ENCODE data around the gene SKI. TPM values are rescaled to one million over a fixed set of nuclear protein-coding genes. Genes with fewer than 3 reads are reported as not detected.

The SKI gene
- total and polyA plus RNA-seq, 9 of the 15 experiments (the other 6 are each of a cell fraction or from before 2014, with no cell fraction given) = 0.10 to 60.5 (median 4.6) TPM

- TF ChIP-seq ILK (tag; IDR thresholded peaks at IDR 0.05; ENCODE audit: borderline replicate concordance, low read depth) (no peak), ARID4B (CRISPR knock-in tag; IDR thresholded peaks at IDR 0.05) (peak; percentile 77), ZNF717 (CRISPR knock-in tag; IDR thresholded peaks at IDR 0.05) (no peak), TCF15 (CRISPR knock-in tag; IDR thresholded peaks at IDR 0.05) (no peak), NCOA1 (IDR thresholded peaks at IDR 0.05; ENCODE audit: low read depth) (no peak), ZNF134 (CRISPR knock-in tag; conservative IDR thresholded peaks at IDR 0.05) (no peak), ZNF764 (CRISPR knock-in tag; IDR thresholded peaks at IDR 0.05; ENCODE audit: low read depth) (no peak), NFYB (IDR thresholded peaks at IDR 0.05; ENCODE audit: extremely low read depth, insufficient read length) (no peak), SRSF1 (IDR thresholded peaks at IDR 0.05; ENCODE audit: low read depth, low read length) (0 out of 2 replicates have a peak, but pooled peaks have one; percentile 66), PRMT5 (CRISPR knock-in tag; IDR thresholded peaks at IDR 0.05) (no peak), NFATC3 (IDR thresholded peaks at IDR 0.05) (no peak), HDAC6 (IDR thresholded peaks at IDR 0.05; ENCODE audit: low read depth, low read length) (0 out of 2 replicates have a peak, but pooled peaks have one; percentile 58), STAT5B (CRISPR knock-in tag; IDR thresholded peaks at IDR 0.05) (no peak), TSC22D4 (tag; IDR thresholded peaks at IDR 0.05) (no peak), ZNF384 (IDR thresholded peaks at IDR 0.05; ENCODE audit: low read depth, low read length) (no peak), CBX8 (IDR thresholded peaks at IDR 0.05; ENCODE audit: borderline replicate concordance, extremely low read depth, low read depth, low read length, poor library complexity, severe bottlenecking) (no peak)
- TF ChIP-seq, protein P1, sequence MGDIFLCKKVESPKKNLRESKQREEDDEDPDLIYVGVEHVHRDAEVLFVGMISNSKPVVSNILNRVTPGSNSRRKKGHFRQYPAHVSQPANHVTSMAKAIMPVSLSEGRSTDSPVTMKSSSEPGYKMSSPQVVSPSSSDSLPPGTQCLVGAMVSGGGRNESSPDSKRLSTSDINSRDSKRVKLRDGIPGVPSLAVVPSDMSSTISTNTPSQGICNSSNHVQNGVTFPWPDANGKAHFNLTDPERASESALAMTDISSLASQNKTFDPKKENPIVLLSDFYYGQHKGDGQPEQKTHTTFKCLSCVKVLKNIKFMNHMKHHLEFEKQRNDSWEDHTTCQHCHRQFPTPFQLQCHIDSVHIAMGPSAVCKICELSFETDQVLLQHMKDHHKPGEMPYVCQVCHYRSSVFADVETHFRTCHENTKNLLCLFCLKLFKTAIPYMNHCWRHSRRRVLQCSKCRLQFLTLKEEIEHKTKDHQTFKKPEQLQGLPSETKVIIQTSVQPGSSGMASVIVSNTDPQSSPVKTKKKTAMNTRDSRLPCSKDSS (IDR thresholded peaks at IDR 0.05; ENCODE audit: low read depth, partially characterized antibody) = no peak
- TF ChIP-seq, protein P2, sequence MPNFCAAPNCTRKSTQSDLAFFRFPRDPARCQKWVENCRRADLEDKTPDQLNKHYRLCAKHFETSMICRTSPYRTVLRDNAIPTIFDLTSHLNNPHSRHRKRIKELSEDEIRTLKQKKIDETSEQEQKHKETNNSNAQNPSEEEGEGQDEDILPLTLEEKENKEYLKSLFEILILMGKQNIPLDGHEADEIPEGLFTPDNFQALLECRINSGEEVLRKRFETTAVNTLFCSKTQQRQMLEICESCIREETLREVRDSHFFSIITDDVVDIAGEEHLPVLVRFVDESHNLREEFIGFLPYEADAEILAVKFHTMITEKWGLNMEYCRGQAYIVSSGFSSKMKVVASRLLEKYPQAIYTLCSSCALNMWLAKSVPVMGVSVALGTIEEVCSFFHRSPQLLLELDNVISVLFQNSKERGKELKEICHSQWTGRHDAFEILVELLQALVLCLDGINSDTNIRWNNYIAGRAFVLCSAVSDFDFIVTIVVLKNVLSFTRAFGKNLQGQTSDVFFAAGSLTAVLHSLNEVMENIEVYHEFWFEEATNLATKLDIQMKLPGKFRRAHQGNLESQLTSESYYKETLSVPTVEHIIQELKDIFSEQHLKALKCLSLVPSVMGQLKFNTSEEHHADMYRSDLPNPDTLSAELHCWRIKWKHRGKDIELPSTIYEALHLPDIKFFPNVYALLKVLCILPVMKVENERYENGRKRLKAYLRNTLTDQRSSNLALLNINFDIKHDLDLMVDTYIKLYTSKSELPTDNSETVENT (CRISPR knock-in tag; IDR thresholded peaks at IDR 0.05) = peak; percentile 2; the same call in 1 of the 2 replicates
Measured at GRCh38 chr1:2229037-2229864, 1.1 kb downstream of the SKI start (continued).

All from K562 (cell line).